HepG2 (cell line): Measurements from ENCODE around the gene RIPOR3. TPM values are rescaled to one million over a fixed set of nuclear protein-coding genes. Genes with fewer than 3 reads are reported as not detected.
A peak's percentile ranks its signal among the peaks of the same experiment; 100 is the strongest.

Experiments used
- EEA1 ChIP-seq: sonication (generic); formaldehyde crosslinking; IDR thresholded peaks from 2 replicates; pipeline ENCODE4 v1.5.1; 2020; ENCODE audit warnings: mild to moderate bottlenecking, missing genetic modification reagents, borderline replicate concordance
- ETV6 ChIP-seq: sonication (generic); formaldehyde crosslinking; conservative IDR thresholded peaks from 2 replicates; pipeline ENCODE4 v1.4.0; 2020; ENCODE audit warnings: missing genetic modification reagents
- FIP1L1 ChIP-seq: fragments of 200-400 bp; formaldehyde crosslinking; IDR thresholded peaks from 2 replicates; pipeline ENCODE4 v1.6.1; 2018; ENCODE audit warnings: low read depth, mild to moderate bottlenecking, low read length, moderate library complexity, borderline replicate concordance; ENCODE audit not compliant: insufficient read depth
- GFI1 ChIP-seq: sonication (generic); formaldehyde crosslinking; IDR thresholded peaks from 2 replicates; pipeline ENCODE4 v1.5.0; 2020; ENCODE audit warnings: missing genetic modification reagents, mild to moderate bottlenecking, borderline replicate concordance
- GPN1 ChIP-seq: sonication (generic); formaldehyde crosslinking; IDR thresholded peaks from 2 replicates; pipeline ENCODE4 v1.5.1; 2020; ENCODE audit warnings: missing genetic modification reagents, borderline replicate concordance
- MTF1 ChIP-seq: sonication (generic); formaldehyde crosslinking; IDR thresholded peaks from 2 replicates; pipeline ENCODE4 v1.5.0; 2020; ENCODE audit warnings: missing genetic modification reagents
- NFKBIZ ChIP-seq: IDR thresholded peaks from 2 replicates; pipeline ENCODE4 v1.6.1; 2018; ENCODE audit warnings: missing genetic modification reagents, missing compliant biosample characterization
- PBX2 ChIP-seq: IDR thresholded peaks from 2 replicates; pipeline ENCODE4 v1.6.1; 2016; ENCODE audit warnings: control low read depth
- PHF8 ChIP-seq: sonication (generic); formaldehyde crosslinking; IDR thresholded peaks from 2 replicates; pipeline ENCODE4 v1.5.0; 2020; ENCODE audit warnings: missing genetic modification reagents
- POGZ ChIP-seq: sonication (generic); formaldehyde crosslinking; IDR thresholded peaks from 2 replicates; pipeline ENCODE4 v1.4.0; 2020; ENCODE audit warnings: mild to moderate bottlenecking, missing genetic modification reagents
- POLR2A ChIP-seq, 2 experiments: IDR thresholded peaks; 2 replicates each; pipeline ENCODE4 v1.6.1; 2011; ENCODE audit warnings: low read depth in 2 of 2, low read length in 2 of 2, mild to moderate bottlenecking in 1 of 2, moderate library complexity in 1 of 2; ENCODE audit not compliant: insufficient read depth in 1 of 2
- RARG ChIP-seq: sonication (generic); formaldehyde crosslinking; IDR thresholded peaks from 2 replicates; pipeline ENCODE4 v1.4.0; 2020; ENCODE audit warnings: low read depth, mild to moderate bottlenecking, missing genetic modification reagents
- RFXAP ChIP-seq: sonication (generic); formaldehyde crosslinking; IDR thresholded peaks from 2 replicates; pipeline ENCODE4 v1.4.0; 2020; ENCODE audit warnings: missing genetic modification reagents, borderline replicate concordance
- SUZ12 ChIP-seq: fragments of 150-350 bp; IDR thresholded peaks from 2 replicates; pipeline ENCODE4 v1.6.1; 2014; ENCODE audit warnings: low read depth, low read length
- TFDP2 ChIP-seq: sonication (generic); formaldehyde crosslinking; IDR thresholded peaks from 2 replicates; pipeline ENCODE4 v1.4.0; 2020; ENCODE audit warnings: missing genetic modification reagents
- THAP7 ChIP-seq: sonication (generic); formaldehyde crosslinking; IDR thresholded peaks from 2 replicates; pipeline ENCODE4 v1.8.1; 2023; ENCODE audit warnings: mild to moderate bottlenecking, missing genetic modification reagents
- YY1 ChIP-seq: IDR thresholded peaks from 2 replicates; pipeline ENCODE4 v1.6.1; 2011; ENCODE audit warnings: low read length, low read depth, moderate library complexity, mild to moderate bottlenecking; ENCODE audit not compliant: insufficient read depth, insufficient replicate concordance
- ZMYM3 ChIP-seq: sonication (generic); formaldehyde crosslinking; IDR thresholded peaks from 2 replicates; pipeline ENCODE4 v1.5.1; 2020; ENCODE audit warnings: mild to moderate bottlenecking, missing genetic modification reagents
- ZNF143 ChIP-seq: sonication (generic); formaldehyde crosslinking; IDR thresholded peaks from 2 replicates; pipeline ENCODE4 v1.4.0; 2020; ENCODE audit warnings: missing genetic modification reagents
- ZNF382 ChIP-seq: sonication (generic); formaldehyde crosslinking; IDR thresholded peaks from 2 replicates; pipeline ENCODE4 v1.5.0; 2020; ENCODE audit warnings: missing genetic modification reagents, mild to moderate bottlenecking, borderline replicate concordance
- ZNF431 ChIP-seq: sonication (generic); formaldehyde crosslinking; IDR thresholded peaks from 2 replicates; pipeline ENCODE4 v1.9.0; 2022; ENCODE audit warnings: missing genetic modification reagents, low read depth, mild to moderate bottlenecking, borderline replicate concordance
- ZNF530 ChIP-seq: sonication (generic); formaldehyde crosslinking; IDR thresholded peaks from 2 replicates; pipeline ENCODE4 v1.5.0; 2020; ENCODE audit warnings: low read depth, mild to moderate bottlenecking, missing genetic modification reagents
- ZNF691 ChIP-seq: sonication (generic); formaldehyde crosslinking; IDR thresholded peaks from 2 replicates; pipeline ENCODE4 v1.4.0; 2020; ENCODE audit warnings: missing genetic modification reagents, low read depth, mild to moderate bottlenecking, borderline replicate concordance
- ZNF740 ChIP-seq: sonication (generic); formaldehyde crosslinking; IDR thresholded peaks from 2 replicates; pipeline ENCODE4 v1.4.0; 2020; ENCODE audit warnings: missing genetic modification reagents
- ZNF775 ChIP-seq: sonication (generic); formaldehyde crosslinking; IDR thresholded peaks from 2 replicates; pipeline ENCODE4 v1.4.0; 2020; ENCODE audit warnings: missing genetic modification reagents, mild to moderate bottlenecking, moderate library complexity, borderline replicate concordance
- polyA plus RNA-seq, 8 experiments: library from polyadenylated mRNA; depleted of rRNA in 3 of 8; stranded (reverse) in 7 of 8; unstranded in 1 of 8; fragments of >200 nt; fragmentation: Illumina TruSeq in 4 of 8; extraction: Trizol in 4 of 8; gene quantifications; 2 replicates each; pipeline versions ENCODE4 v1.2.1 to v1.2.3, GENCODE V29; 2011 to 2016; ENCODE audit warnings: low read depth in 4 of 8, missing spikeins in 1 of 8, mixed read lengths in 1 of 8; ENCODE audit not compliant: insufficient read depth in 1 of 8
- total RNA-seq, 5 experiments: library from RNA; depleted of rRNA; stranded (reverse); fragments of >200 nt; fragmentation: Illumina TruSeq; extraction: Trizol; gene quantifications; 2 replicates each; pipeline ENCODE4 v1.2.3, GENCODE V29; 2016; ENCODE audit warnings: low read depth in 1 of 5

RIPOR3 gene
- total and polyA plus RNA-seq, 2 of the 13 experiments (the other 11 are each of a cell fraction or from before 2014, with no cell fraction given): 0.18 TPM; not detected in 1

- TF ChIP-seq THAP7 (CRISPR knock-in tag) (no peak), PHF8 (CRISPR knock-in tag) (0 out of 2 replicates have a peak, but pooled peaks have one; percentile 0), ZNF691 (CRISPR knock-in tag) (no peak), NFKBIZ (no peak), ZNF530 (0 out of 2 replicates have a peak, but pooled peaks have one; percentile 28), ETV6 (no peak), ZNF382 (no peak), SUZ12 (no peak), ZMYM3 (no peak), YY1 (no peak), GPN1 (no peak), ZNF431 (no peak), PBX2 (CRISPR knock-in tag) (no peak), POLR2A (IDR thresholded peaks at IDR 0.05; ENCODE audit: insufficient read depth in 1 of 2, low read depth in 2 of 2, low read length in 2 of 2) (peak in 1 of 2 experiments; percentile 3; a peak in 1 of 4 replicates), ZNF775 (CRISPR knock-in tag) (no peak), ZNF740 (CRISPR knock-in tag) (no peak), RFXAP (CRISPR knock-in tag) (no peak), ZNF143 (CRISPR knock-in tag) (no peak), FIP1L1 (no peak), TFDP2 (CRISPR knock-in tag) (no peak), EEA1 (0 out of 2 replicates have a peak, but pooled peaks have one; percentile 5), GFI1 (CRISPR knock-in tag) (no peak; the same call in 1 of the 2 replicates), MTF1 (CRISPR knock-in tag) (no peak), RARG (CRISPR knock-in tag) (0 out of 2 replicates have a peak, but pooled peaks have one; percentile 14), POGZ (CRISPR knock-in tag) (no peak)
Observed at GRCh38 chr20:50729901-50730764, 38.8 kb upstream of the RIPOR3 start (continued).
